Panc1 (cell line): ENCODE measurements around the gene SYT1. TPM values are rescaled to one million over a fixed set of nuclear protein-coding genes. Genes with fewer than 3 reads are reported as not detected.

Experiments used
- ATAC-seq: fragments of 200-7000 bp; cut with Tn5 transposase; 2 replicates; pipeline ENCODE4 v1.9.1; 2020; ENCODE audit warnings: mild to moderate bottlenecking, moderate library complexity
- BruUV-seq: library from RNA; stranded (reverse); fragments of 400-500 nt; replicated peaks from 2 replicates; lab custom pipeline; 2021; lab: Mats Ljungman, UMichigan
- CTCF ChIA-PET: fragments of 300-600 bp; sonication (Branson Sonifier 250); formaldehyde crosslinking; loops from one replicate; lab custom pipeline; 2022; ENCODE audit warnings: antibody characterized with exemption; lab: Charles Lee
- POLR2A ChIA-PET: fragments of 300-600 bp; sonication (Branson Sonifier 250); formaldehyde crosslinking; loops from one replicate; lab custom pipeline; 2022; ENCODE audit warnings: antibody characterized with exemption; lab: Charles Lee
- DNase-seq: peaks from one replicate; pipeline ENCODE4 v3.0.0-alpha.2; 2010; ENCODE audit warnings: low read depth, low spot score
- H3K27ac ChIP-seq: 2 replicates; pipeline ENCODE4 v1.5.1; 2011; ENCODE audit warnings: mild to moderate bottlenecking, low read length, inconsistent platforms
- H3K27me3 ChIP-seq: fragments of 200-500 bp; sonication (Bioruptor generic); 2 replicates; pipeline ENCODE4 v1.6.0; 2014; ENCODE audit warnings: low read length, inconsistent platforms; ENCODE audit not compliant: control insufficient read depth, insufficient read depth
- H3K36me3 ChIP-seq: fragments of 200-500 bp; sonication (Bioruptor generic); 2 replicates; pipeline ENCODE4 v1.5.1; 2014; ENCODE audit warnings: inconsistent platforms, mild to moderate bottlenecking, low read length, moderate library complexity; ENCODE audit not compliant: control insufficient read depth, insufficient read depth
- H3K4me1 ChIP-seq: 2 replicates; pipeline ENCODE4 v1.5.1; 2011; ENCODE audit warnings: inconsistent platforms, mild to moderate bottlenecking, low read length, moderate library complexity; ENCODE audit not compliant: control insufficient read depth, insufficient read depth
- H3K4me3 ChIP-seq, 2 experiments: 2 replicates each; pipeline ENCODE4 v1.5.1; 2011 to 2012; ENCODE audit warnings: low read depth in 2 of 2, low read length in 2 of 2, mild to moderate bottlenecking in 2 of 2, inconsistent platforms in 1 of 2, moderate library complexity in 1 of 2
- H3K9me3 ChIP-seq: fragments of 200-500 bp; sonication (Bioruptor generic); 2 replicates; pipeline ENCODE4 v1.5.1; 2014; ENCODE audit warnings: low read depth, mild to moderate bottlenecking, inconsistent platforms, low read length, moderate library complexity; ENCODE audit not compliant: control insufficient read depth, insufficient read depth
- POLR2AphosphoS5 ChIP-seq: IDR thresholded peaks from 2 replicates; pipeline ENCODE4 v1.6.1; 2012; ENCODE audit warnings: mild to moderate bottlenecking, low read depth, low read length, moderate library complexity
- SIN3A ChIP-seq: IDR thresholded peaks from 2 replicates; pipeline ENCODE4 v1.6.1; 2012; ENCODE audit warnings: low read depth, mild to moderate bottlenecking, low read length, moderate library complexity, borderline replicate concordance; ENCODE audit not compliant: insufficient read depth
- TCF7L2 ChIP-seq: IDR thresholded peaks from 2 replicates; pipeline ENCODE4 v1.6.1; 2011; ENCODE audit warnings: mild to moderate bottlenecking, low read depth, low read length, inconsistent platforms
- in situ Hi-C: cut with HindIII; loops from 2 replicates; pipeline ENCODE4 v1.10.0; 2016; ENCODE audit warnings: low sequenced_read_pairs, low pct_unique_long_range_greater_than_20kb
- intact Hi-C: fragments of 100-400 bp; cut with micrococcal nuclease; formaldehyde crosslinking; loops from one replicate; pipeline ENCODE4 v1.10.0; 2022; ENCODE audit not compliant: unreplicated experiment
- total RNA-seq: library from RNA; stranded (reverse); gene quantifications from one replicate; pipeline ENCODE4 v1.2.1, GENCODE V29; 2021; ENCODE audit not compliant: unreplicated experiment
- TF ChIP-seq, protein P1 (sequence below), 2 experiments: IDR thresholded peaks; 2 replicates each; pipeline ENCODE4 v1.6.1; 2011 to 2012; ENCODE audit warnings: low read depth in 2 of 2, control low read depth in 1 of 2, low read length in 1 of 2, mild to moderate bottlenecking in 1 of 2, moderate library complexity in 1 of 2; ENCODE audit not compliant: insufficient read depth in 1 of 2
- TF ChIP-seq, protein P2 (sequence below): fragments of 450-650 bp; IDR thresholded peaks from 2 replicates; pipeline ENCODE4 v1.5.1; 2017; ENCODE audit warnings: mild to moderate bottlenecking

The SYT1 gene
- total RNA-seq, 1 experiment from 2014 or later = 3.0 TPM

DNA sequence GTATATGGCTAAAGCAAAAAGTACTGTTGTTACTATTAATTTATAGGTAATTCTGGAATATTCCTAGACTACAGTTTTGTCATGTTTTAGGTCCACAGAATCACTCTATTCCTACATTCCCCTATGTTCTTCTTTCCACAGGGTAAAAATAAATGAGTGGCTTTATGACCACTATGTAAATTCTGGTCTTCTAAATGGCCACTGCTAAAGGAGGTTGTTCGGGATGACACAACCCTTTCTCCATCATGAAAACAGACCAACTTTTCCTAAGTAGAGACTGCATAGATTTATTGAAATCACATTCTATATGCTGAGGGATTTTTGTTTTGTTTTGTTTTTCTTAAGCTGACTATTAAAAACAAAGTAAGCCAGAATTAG is 88.0 kb downstream of the SYT1 start:
- POLR2A ChIA-PET = no interaction called here
- no peaks in the 10 kb centered on the region for H3K4me1 ChIP-seq
- H3K9me3 ChIP-seq = peaks cover 23% of the 10 kb centered on the region; the same call in 1 of the 2 replicates
- no peaks in the 10 kb centered on the region for H3K27me3 ChIP-seq
- H3K4me3 ChIP-seq = no peak overlapping the region
- H3K27ac ChIP-seq = no peak overlapping the region
- in situ Hi-C loops = no loop called here
- H3K36me3 ChIP-seq = no peaks in the 10 kb centered on the region
- CTCF ChIA-PET = no interaction called here
- BruUV-seq = no TSS peak
- DNase-seq = no peak
- intact Hi-C loops = no loop called here
- ATAC-seq = no peak
- TF ChIP-seq, protein P1, sequence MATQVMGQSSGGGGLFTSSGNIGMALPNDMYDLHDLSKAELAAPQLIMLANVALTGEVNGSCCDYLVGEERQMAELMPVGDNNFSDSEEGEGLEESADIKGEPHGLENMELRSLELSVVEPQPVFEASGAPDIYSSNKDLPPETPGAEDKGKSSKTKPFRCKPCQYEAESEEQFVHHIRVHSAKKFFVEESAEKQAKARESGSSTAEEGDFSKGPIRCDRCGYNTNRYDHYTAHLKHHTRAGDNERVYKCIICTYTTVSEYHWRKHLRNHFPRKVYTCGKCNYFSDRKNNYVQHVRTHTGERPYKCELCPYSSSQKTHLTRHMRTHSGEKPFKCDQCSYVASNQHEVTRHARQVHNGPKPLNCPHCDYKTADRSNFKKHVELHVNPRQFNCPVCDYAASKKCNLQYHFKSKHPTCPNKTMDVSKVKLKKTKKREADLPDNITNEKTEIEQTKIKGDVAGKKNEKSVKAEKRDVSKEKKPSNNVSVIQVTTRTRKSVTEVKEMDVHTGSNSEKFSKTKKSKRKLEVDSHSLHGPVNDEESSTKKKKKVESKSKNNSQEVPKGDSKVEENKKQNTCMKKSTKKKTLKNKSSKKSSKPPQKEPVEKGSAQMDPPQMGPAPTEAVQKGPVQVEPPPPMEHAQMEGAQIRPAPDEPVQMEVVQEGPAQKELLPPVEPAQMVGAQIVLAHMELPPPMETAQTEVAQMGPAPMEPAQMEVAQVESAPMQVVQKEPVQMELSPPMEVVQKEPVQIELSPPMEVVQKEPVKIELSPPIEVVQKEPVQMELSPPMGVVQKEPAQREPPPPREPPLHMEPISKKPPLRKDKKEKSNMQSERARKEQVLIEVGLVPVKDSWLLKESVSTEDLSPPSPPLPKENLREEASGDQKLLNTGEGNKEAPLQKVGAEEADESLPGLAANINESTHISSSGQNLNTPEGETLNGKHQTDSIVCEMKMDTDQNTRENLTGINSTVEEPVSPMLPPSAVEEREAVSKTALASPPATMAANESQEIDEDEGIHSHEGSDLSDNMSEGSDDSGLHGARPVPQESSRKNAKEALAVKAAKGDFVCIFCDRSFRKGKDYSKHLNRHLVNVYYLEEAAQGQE (IDR thresholded peaks at IDR 0.05; ENCODE audit: insufficient read depth in 1 of 2, low read depth in 2 of 2, low read length in 1 of 2) = no peak
- TF ChIP-seq, protein P2, sequence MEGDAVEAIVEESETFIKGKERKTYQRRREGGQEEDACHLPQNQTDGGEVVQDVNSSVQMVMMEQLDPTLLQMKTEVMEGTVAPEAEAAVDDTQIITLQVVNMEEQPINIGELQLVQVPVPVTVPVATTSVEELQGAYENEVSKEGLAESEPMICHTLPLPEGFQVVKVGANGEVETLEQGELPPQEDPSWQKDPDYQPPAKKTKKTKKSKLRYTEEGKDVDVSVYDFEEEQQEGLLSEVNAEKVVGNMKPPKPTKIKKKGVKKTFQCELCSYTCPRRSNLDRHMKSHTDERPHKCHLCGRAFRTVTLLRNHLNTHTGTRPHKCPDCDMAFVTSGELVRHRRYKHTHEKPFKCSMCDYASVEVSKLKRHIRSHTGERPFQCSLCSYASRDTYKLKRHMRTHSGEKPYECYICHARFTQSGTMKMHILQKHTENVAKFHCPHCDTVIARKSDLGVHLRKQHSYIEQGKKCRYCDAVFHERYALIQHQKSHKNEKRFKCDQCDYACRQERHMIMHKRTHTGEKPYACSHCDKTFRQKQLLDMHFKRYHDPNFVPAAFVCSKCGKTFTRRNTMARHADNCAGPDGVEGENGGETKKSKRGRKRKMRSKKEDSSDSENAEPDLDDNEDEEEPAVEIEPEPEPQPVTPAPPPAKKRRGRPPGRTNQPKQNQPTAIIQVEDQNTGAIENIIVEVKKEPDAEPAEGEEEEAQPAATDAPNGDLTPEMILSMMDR = no peak
- no peak for TF ChIP-seq POLR2AphosphoS5
- no peak for TF ChIP-seq TCF7L2
- no peak for TF ChIP-seq SIN3A

DNA sequence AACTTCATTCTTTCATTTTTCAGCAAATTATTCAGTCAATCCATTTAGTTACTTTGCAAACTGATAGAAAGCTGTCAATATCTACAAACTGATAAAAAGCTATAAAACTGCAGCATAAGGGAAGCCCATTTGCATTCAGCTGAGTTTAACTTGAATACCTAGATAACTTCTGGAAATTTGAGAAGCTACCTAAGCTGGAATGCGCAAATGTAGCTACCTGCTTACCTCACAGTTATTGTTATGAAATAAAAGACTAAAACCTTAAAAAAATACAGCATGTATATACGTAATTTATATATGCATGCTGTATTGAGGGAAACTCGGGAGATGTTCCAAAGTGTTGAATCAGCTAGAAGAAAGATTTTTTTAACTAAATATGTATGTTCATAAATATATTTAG is 94.4 kb downstream of the SYT1 start:
- TF ChIP-seq, protein P2 = no peak
- TF ChIP-seq SIN3A (no peak), POLR2AphosphoS5 (no peak), TCF7L2 (no peak)
- TF ChIP-seq, protein P1 (IDR thresholded peaks at IDR 0.05; ENCODE audit: insufficient read depth in 1 of 2, low read depth in 2 of 2, low read length in 1 of 2) = no peak
- in situ Hi-C loops = no loop called here
- Histone ChIP-seq H3K9me3 (no peaks in the 10 kb centered on the region), H3K27me3 (no peaks in the 10 kb centered on the region), H3K27ac (no peak overlapping the region), H3K4me1 (no peaks in the 10 kb centered on the region), H3K4me3 (no peak overlapping the region), H3K36me3 (no peaks in the 10 kb centered on the region; the same call in 1 of the 2 replicates)
- DNase-seq (no peak), ATAC-seq (no peak)
- POLR2A ChIA-PET = no interaction called here
- intact Hi-C loops = no loop called here
- CTCF ChIA-PET = no interaction called here
- BruUV-seq = no TSS peak
